ENCODE measurements around the gene EEFSEC. TPM values are rescaled to one million over a fixed set of nuclear protein-coding genes. Genes with fewer than 3 reads are reported as not detected.

EEFSEC gene
- total and polyA plus RNA-seq, 2 of the 8 experiments (the other 6 are each of a cell fraction or from before 2014, with no cell fraction given), result 13.1 to 19.8 TPM

GRCh38 chr3:128329491-128330213, 176.4 kb downstream of the EEFSEC start (continued):
- no peak for TF ChIP-seq SP4 (IDR thresholded peaks at IDR 0.05; ENCODE audit: low read length)
